Mesendoderm (in vitro differentiated cells): ENCODE data around the gene RIIAD1. TPM values are rescaled to one million over a fixed set of nuclear protein-coding genes. Genes with fewer than 3 reads are reported as not detected.
"Not testable (repeated sequence)": the region's sequence is repeated elsewhere in the genome, so short reads cannot be mapped to it uniquely, and the experiment has no call there.

ENCODE experiments used
- DNase-seq: peaks from one replicate; pipeline ENCODE4 v3.0.0; 2013
- H2AK5ac ChIP-seq: 2 replicates; pipeline ENCODE4 v1.6.1; 2013; ENCODE audit warnings: low read length, inconsistent platforms
- H2BK120ac ChIP-seq: 2 replicates; pipeline ENCODE4 v1.6.1; 2013; ENCODE audit warnings: low read depth, mild to moderate bottlenecking, low read length, moderate library complexity, mixed read lengths
- H2BK15ac ChIP-seq: replicated peaks from 2 replicates; pipeline ENCODE4 v1.6.1; 2013; ENCODE audit warnings: low read depth, mild to moderate bottlenecking, moderate library complexity
- H2BK5ac ChIP-seq: 2 replicates; pipeline ENCODE4 v1.6.1; 2013; ENCODE audit warnings: low read length, inconsistent platforms
- H3K18ac ChIP-seq: 2 replicates; pipeline ENCODE4 v1.6.1; 2013; ENCODE audit warnings: mild to moderate bottlenecking, low read length, mixed read lengths
- H3K23ac ChIP-seq: one replicate; pipeline ENCODE4 v1.6.1; 2013; ENCODE audit warnings: low read length
- H3K27ac ChIP-seq: 2 replicates; pipeline ENCODE4 v1.5.1; 2013; ENCODE audit warnings: low read depth, mild to moderate bottlenecking, inconsistent platforms, low read length, moderate library complexity
- H3K27me3 ChIP-seq: 2 replicates; pipeline ENCODE4 v1.6.1; 2013; ENCODE audit warnings: low read length, control low read depth, mild to moderate bottlenecking, inconsistent platforms; ENCODE audit not compliant: insufficient read depth, poor library complexity
- H3K36me3 ChIP-seq: 2 replicates; pipeline ENCODE4 v1.6.1; 2013; ENCODE audit warnings: low read length, inconsistent platforms; ENCODE audit not compliant: control insufficient read depth, insufficient read depth
- H3K4ac ChIP-seq: one replicate; pipeline ENCODE4 v1.6.1; 2013; ENCODE audit warnings: low read depth, mild to moderate bottlenecking, low read length, moderate library complexity
- H3K4me1 ChIP-seq: 2 replicates; pipeline ENCODE4 v1.6.1; 2013; ENCODE audit warnings: low read depth, low read length, inconsistent platforms; ENCODE audit not compliant: control insufficient read depth
- H3K4me2 ChIP-seq: 2 replicates; pipeline ENCODE4 v1.6.1; 2013; ENCODE audit warnings: low read length
- H3K4me3 ChIP-seq: 2 replicates; pipeline ENCODE4 v1.5.1; 2013; ENCODE audit warnings: mild to moderate bottlenecking, low read length
- H3K56ac ChIP-seq: one replicate; pipeline ENCODE4 v1.6.1; 2013; ENCODE audit warnings: low read length
- H3K79me1 ChIP-seq: 2 replicates; pipeline ENCODE4 v1.6.1; 2013; ENCODE audit warnings: low read length, inconsistent platforms
- H3K79me2 ChIP-seq: 2 replicates; pipeline ENCODE4 v1.6.1; 2013; ENCODE audit warnings: mild to moderate bottlenecking, low read length; ENCODE audit not compliant: control insufficient read depth, insufficient read depth
- H3K9ac ChIP-seq: 2 replicates; pipeline ENCODE4 v1.6.1; 2013; ENCODE audit warnings: low read length, inconsistent platforms
- H4K5ac ChIP-seq: one replicate; pipeline ENCODE4 v1.6.1; 2013; ENCODE audit warnings: low read length
- H4K8ac ChIP-seq: one replicate; pipeline ENCODE4 v1.6.1; 2013; ENCODE audit warnings: low read depth, mild to moderate bottlenecking, control low read depth, low read length, moderate library complexity
- WGBS: extraction: QIAGEN DNeasy Blood & Tissue Kit; methylation state at CpG from one replicate; pipeline ENCODE4 v1.1.7; 2013; ENCODE audit warnings: low lambda C conversion rate, missing lambda C conversion rate; ENCODE audit not compliant: insufficient coverage; ENCODE audit errors: extremely low coverage; 5-methylcytosine and 5-hydroxymethylcytosine counted together
- polyA plus RNA-seq, 2 experiments: library from polyadenylated mRNA; stranded (reverse); fragments of 200-250 nt; gene quantifications; one replicate each; pipeline ENCODE4 v1.2.3, GENCODE V29; 2013

RIIAD1 gene
- 0.21 TPM for polyA plus RNA-seq (2013, experiment 1 of 2)
- not detected for polyA plus RNA-seq (2013, experiment 2 of 2)

- H3K27ac ChIP-seq: no peak within 1 kb of the TSS
- peak within 1 kb of the TSS; percentile 40 for H3K4me2 ChIP-seq
- H2AK5ac ChIP-seq: no peak within 1 kb of the TSS
- no CpG with 5 or more reads among the region's 44 CpGs for WGBS
- DNase-seq: peak; percentile 54
- peaks cover 2% of the 10 kb centered on the region for H3K4me1 ChIP-seq
- no peaks in the 10 kb centered on the region for H3K79me2 ChIP-seq
- no peaks in the 10 kb centered on the region for H3K36me3 ChIP-seq
- H3K79me1 ChIP-seq: no peaks in the 10 kb centered on the region
- H4K5ac ChIP-seq: no peak within 1 kb of the TSS
- H3K4me3 ChIP-seq: peak within 1 kb of the TSS; percentile 23
- no peak within 1 kb of the TSS for H3K4ac ChIP-seq
- H3K27me3 ChIP-seq: peaks cover 16% of the 10 kb centered on the region
- H3K9ac ChIP-seq: no peak within 1 kb of the TSS
- H3K18ac ChIP-seq: no peak within 1 kb of the TSS
- H3K23ac ChIP-seq: no peak within 1 kb of the TSS
- H2BK5ac ChIP-seq: no peak within 1 kb of the TSS
- H3K56ac ChIP-seq: no peak within 1 kb of the TSS
- no peak within 1 kb of the TSS for H2BK15ac ChIP-seq
- no peak within 1 kb of the TSS for H2BK120ac ChIP-seq
- H4K8ac ChIP-seq: no peak within 1 kb of the TSS
These were observed at the start of gene RIIAD1 for GRCh38 chr1:151720974-151721787. TSS of gene RIIAD1 (plus strand) at chr1:151721522. CDS start at chr1:151721537, 15 bp downstream.

GRCh38 chr1:151673407-151673806 is 47.9 kb upstream of the RIIAD1 start:
- H4K8ac ChIP-seq: no peak overlapping the region
- no peak overlapping the region for H4K5ac ChIP-seq
- no peak overlapping the region for H2BK120ac ChIP-seq
- no peak overlapping the region for H3K18ac ChIP-seq
- no peak overlapping the region for H3K23ac ChIP-seq
- WGBS: no CpG with 5 or more reads among the region's 1 CpG
- no peaks in the 10 kb centered on the region for H3K79me1 ChIP-seq
- no peak overlapping the region for H2AK5ac ChIP-seq
- H2BK15ac ChIP-seq: no peak overlapping the region
- no peak overlapping the region for H3K4me2 ChIP-seq
- no peak overlapping the region for H3K27ac ChIP-seq
- no peak for DNase-seq
- no peak overlapping the region for H3K56ac ChIP-seq
- H3K4ac ChIP-seq: no peak overlapping the region
- no peak overlapping the region for H3K9ac ChIP-seq
- no peaks in the 10 kb centered on the region for H3K4me1 ChIP-seq
- no peak overlapping the region for H2BK5ac ChIP-seq
- no peaks in the 10 kb centered on the region for H3K27me3 ChIP-seq
- H3K4me3 ChIP-seq: no peak overlapping the region
- no peaks in the 10 kb centered on the region for H3K36me3 ChIP-seq
- no peaks in the 10 kb centered on the region for H3K79me2 ChIP-seq

GRCh38 chr1:151680391-151680790 is 40.9 kb upstream of the RIIAD1 start:
- no peak overlapping the region for H4K8ac ChIP-seq
- no peaks in the 10 kb centered on the region for H3K4me1 ChIP-seq
- H3K4me3 ChIP-seq: no peak overlapping the region
- no peak overlapping the region for H3K27ac ChIP-seq
- no peak overlapping the region for H2AK5ac ChIP-seq
- H3K4me2 ChIP-seq: no peak overlapping the region
- H3K9ac ChIP-seq: no peak overlapping the region
- H3K18ac ChIP-seq: no peak overlapping the region
- H3K79me1 ChIP-seq: no peaks in the 10 kb centered on the region
- H3K23ac ChIP-seq: no peak overlapping the region
- H2BK120ac ChIP-seq: no peak overlapping the region
- H3K36me3 ChIP-seq: no peaks in the 10 kb centered on the region
- H3K27me3 ChIP-seq: no peaks in the 10 kb centered on the region
- no peak overlapping the region for H3K56ac ChIP-seq
- H2BK15ac ChIP-seq: no peak overlapping the region
- no peaks in the 10 kb centered on the region for H3K79me2 ChIP-seq
- no CpG with 5 or more reads among the region's 4 CpGs for WGBS
- DNase-seq: no peak
- no peak overlapping the region for H4K5ac ChIP-seq
- no peak overlapping the region for H2BK5ac ChIP-seq
- no peak overlapping the region for H3K4ac ChIP-seq

GRCh38 chr1:151680826-151681225 is 40.5 kb upstream of the RIIAD1 start:
- H3K9ac ChIP-seq: no peak overlapping the region
- no peak overlapping the region for H3K27ac ChIP-seq
- H2BK120ac ChIP-seq: no peak overlapping the region
- no peak overlapping the region for H2AK5ac ChIP-seq
- H4K8ac ChIP-seq: no peak overlapping the region
- H3K79me2 ChIP-seq: no peaks in the 10 kb centered on the region
- no peak overlapping the region for H4K5ac ChIP-seq
- no CpG with 5 or more reads among the region's 3 CpGs for WGBS
- no peak overlapping the region for H3K4me3 ChIP-seq
- H3K4me2 ChIP-seq: no peak overlapping the region
- H3K18ac ChIP-seq: no peak overlapping the region
- no peaks in the 10 kb centered on the region for H3K27me3 ChIP-seq
- H3K4me1 ChIP-seq: no peaks in the 10 kb centered on the region
- no peak overlapping the region for H2BK5ac ChIP-seq
- no peak overlapping the region for H3K4ac ChIP-seq
- no peak overlapping the region for H3K56ac ChIP-seq
- no peak for DNase-seq
- H3K79me1 ChIP-seq: no peaks in the 10 kb centered on the region
- no peak overlapping the region for H3K23ac ChIP-seq
- H3K36me3 ChIP-seq: no peaks in the 10 kb centered on the region
- no peak overlapping the region for H2BK15ac ChIP-seq

- Histone ChIP-seq H3K79me1 (no peaks in the 10 kb centered on the region), H4K8ac (no peak overlapping the region), H3K56ac (no peak overlapping the region), H3K27ac (no peak overlapping the region), H3K4ac (no peak overlapping the region), H2AK5ac (no peak overlapping the region), H2BK15ac (no peak overlapping the region), H4K5ac (no peak overlapping the region), H3K4me3 (no peak overlapping the region), H3K79me2 (no peaks in the 10 kb centered on the region), H3K18ac (no peak overlapping the region), H3K4me1 (no peaks in the 10 kb centered on the region), H3K23ac (no peak overlapping the region), H3K36me3 (no peaks in the 10 kb centered on the region), H3K9ac (no peak overlapping the region), H2BK120ac (no peak overlapping the region), H3K27me3 (no peaks in the 10 kb centered on the region), H3K4me2 (no peak overlapping the region), H2BK5ac (no peak overlapping the region)
- WGBS: no CpG with 5 or more reads among the region's 2 CpGs
- no peak for DNase-seq
These were observed 39.4 kb upstream of the RIIAD1 start for GRCh38 chr1:151681923-151682322.

GRCh38 chr1:151682901-151683300 is 38.4 kb upstream of the RIIAD1 start:
- not testable (repeated sequence) for H3K36me3 ChIP-seq, H4K8ac ChIP-seq, H3K79me2 ChIP-seq, H3K23ac ChIP-seq, H3K4ac ChIP-seq, H3K18ac ChIP-seq, H4K5ac ChIP-seq, H3K9ac ChIP-seq, H2BK15ac ChIP-seq, H3K4me1 ChIP-seq, H3K27ac ChIP-seq, H3K27me3 ChIP-seq, DNase-seq, H3K4me3 ChIP-seq, H3K56ac ChIP-seq, H3K4me2 ChIP-seq, H2AK5ac ChIP-seq, H3K79me1 ChIP-seq, H2BK5ac ChIP-seq, H2BK120ac ChIP-seq
- WGBS: no CpG with 5 or more reads among the region's 7 CpGs
